ENCODE data around the gene MTX2. TPM values are rescaled to one million over a fixed set of nuclear protein-coding genes. Genes with fewer than 3 reads are reported as not detected.

The MTX2 gene
- total and polyA plus RNA-seq, 4 donors, result 18.0 to 31.3 (median 22.5) TPM

GRCh38 chr2:176247859-176248258 lies 21.4 kb upstream of the MTX2 start:
- DNase-seq (no peak), ATAC-seq (ENCODE audit: low FRiP score) (no peak)
- intact Hi-C loops (cut with DNase I), result no loop called here
- H3K4me1 ChIP-seq (ENCODE audit: control insufficient read depth in 1 of 2, insufficient read depth in 2 of 2, low read length in 2 of 2), result no peaks in the 10 kb centered on the region
- H3K27me3 ChIP-seq (ENCODE audit: control insufficient read depth in 1 of 2, insufficient read depth in 2 of 2, low read length in 1 of 2), result no peaks in the 10 kb centered on the region
- no peaks in the 10 kb centered on the region for H3K36me3 ChIP-seq (ENCODE audit: control insufficient read depth in 1 of 2, insufficient read depth in 2 of 2, low read length in 1 of 2)
- no peak overlapping the region for H3K4me3 ChIP-seq (ENCODE audit: low read length in 2 of 2)
- WGBS, 2 donors, result 69 to 74% methylated on average over 4 of the region's 4 CpGs
- no peak overlapping the region for H3K27ac ChIP-seq (ENCODE audit: low read depth in 1 of 2, low read length in 2 of 2)
- H3K9me3 ChIP-seq (ENCODE audit: control insufficient read depth, low read length), result no peaks in the 10 kb centered on the region

GRCh38 chr2:176251928-176252327 lies 17.3 kb upstream of the MTX2 start:
- Histone ChIP-seq H3K9me3 (ENCODE audit: control insufficient read depth, low read length) (peaks cover 1% of the 10 kb centered on the region), H3K4me1 (ENCODE audit: control insufficient read depth in 1 of 2, insufficient read depth in 2 of 2, low read length in 2 of 2) (no peaks in the 10 kb centered on the region), H3K4me3 (ENCODE audit: low read length in 2 of 2) (no peak overlapping the region), H3K36me3 (ENCODE audit: control insufficient read depth in 1 of 2, insufficient read depth in 2 of 2, low read length in 1 of 2) (no peaks in the 10 kb centered on the region), H3K27ac (ENCODE audit: low read depth in 1 of 2, low read length in 2 of 2) (no peak overlapping the region), H3K27me3 (ENCODE audit: control insufficient read depth in 1 of 2, insufficient read depth in 2 of 2, low read length in 1 of 2) (peaks cover 0 to 1% of the 10 kb centered on the region in 2 donors)
- WGBS, 2 donors, result 69 to 75% methylated on average over 1 of the region's 1 CpG
- DNase-seq (no peak), ATAC-seq (ENCODE audit: low FRiP score) (no peak)
- intact Hi-C loops (cut with DNase I), result no loop called here

GRCh38 chr2:176260689-176261088 lies 8.6 kb upstream of the MTX2 start:
- no peaks in the 10 kb centered on the region for H3K9me3 ChIP-seq (ENCODE audit: control insufficient read depth, low read length)
- H3K27ac ChIP-seq (ENCODE audit: low read depth in 1 of 2, low read length in 2 of 2), result no peak overlapping the region
- intact Hi-C loops (cut with DNase I), result loop anchor here in 1 of 2 donors (10.0 kb wide), 2 partner anchors 116 to 294 kb away; no protein-coding TSS in a partner anchor
- no peak overlapping the region for H3K4me3 ChIP-seq (ENCODE audit: low read length in 2 of 2)
- peaks cover 0 to 2% of the 10 kb centered on the region in 2 donors for H3K27me3 ChIP-seq (ENCODE audit: control insufficient read depth in 1 of 2, insufficient read depth in 2 of 2, low read length in 1 of 2)
- ATAC-seq (ENCODE audit: low FRiP score) (no peak), DNase-seq (no peak)
- 90 to 96% methylated on average over 1 of the region's 1 CpG for WGBS, 2 donors
- H3K36me3 ChIP-seq (ENCODE audit: control insufficient read depth in 1 of 2, insufficient read depth in 2 of 2, low read length in 1 of 2), result no peaks in the 10 kb centered on the region
- H3K4me1 ChIP-seq (ENCODE audit: control insufficient read depth in 1 of 2, insufficient read depth in 2 of 2, low read length in 2 of 2), result no peaks in the 10 kb centered on the region

- Histone ChIP-seq H3K27me3 (ENCODE audit: control insufficient read depth in 1 of 2, insufficient read depth in 2 of 2, low read length in 1 of 2) (peaks cover 0 to 2% of the 10 kb centered on the region in 2 donors), H3K4me1 (ENCODE audit: control insufficient read depth in 1 of 2, insufficient read depth in 2 of 2, low read length in 2 of 2) (no peaks in the 10 kb centered on the region), H3K27ac (ENCODE audit: low read depth in 1 of 2, low read length in 2 of 2) (no peak overlapping the region), H3K36me3 (ENCODE audit: control insufficient read depth in 1 of 2, insufficient read depth in 2 of 2, low read length in 1 of 2) (no peaks in the 10 kb centered on the region), H3K9me3 (ENCODE audit: control insufficient read depth, low read length) (no peaks in the 10 kb centered on the region), H3K4me3 (ENCODE audit: low read length in 2 of 2) (no peak overlapping the region)
- intact Hi-C loops (cut with DNase I), result loop anchor here in 1 of 2 donors (10.0 kb wide), 2 partner anchors 116 to 294 kb away; no protein-coding TSS in a partner anchor
- DNase-seq, result no peak
- ATAC-seq (ENCODE audit: low FRiP score), result no peak
Observed at GRCh38 chr2:176261136-176261535, 8.1 kb upstream of the MTX2 start.

GRCh38 chr2:176268976-176269318 lies 295 bp upstream of the MTX2 start:
- no peak overlapping the region for H3K27ac ChIP-seq (ENCODE audit: low read depth in 1 of 2, low read length in 2 of 2)
- H3K4me3 ChIP-seq (ENCODE audit: low read length in 2 of 2), result peak overlapping the region; percentile 38 to 88
- ATAC-seq (ENCODE audit: low FRiP score) (no peak), DNase-seq (no peak)
- H3K27me3 ChIP-seq (ENCODE audit: control insufficient read depth in 1 of 2, insufficient read depth in 2 of 2, low read length in 1 of 2), result peaks cover 0 to 2% of the 10 kb centered on the region in 2 donors
- H3K9me3 ChIP-seq (ENCODE audit: control insufficient read depth, low read length), result no peaks in the 10 kb centered on the region
- no peaks in the 10 kb centered on the region for H3K36me3 ChIP-seq (ENCODE audit: control insufficient read depth in 1 of 2, insufficient read depth in 2 of 2, low read length in 1 of 2)
- intact Hi-C loops (cut with DNase I), result loop anchor here in 1 of 2 donors (5.0 to 10.0 kb wide), 3 partner anchors 124 to 286 kb away; no protein-coding TSS in a partner anchor
- WGBS, 2 donors, result 17 to 20% methylated on average over 10 of the region's 10 CpGs
- H3K4me1 ChIP-seq (ENCODE audit: control insufficient read depth in 1 of 2, insufficient read depth in 2 of 2, low read length in 2 of 2), result peaks cover 0 to 2% of the 10 kb centered on the region in 2 donors

- WGBS, 2 donors, result 53% methylated on average over 18 of the region's 18 CpGs
- H3K4me1 ChIP-seq (ENCODE audit: control insufficient read depth in 1 of 2, insufficient read depth in 2 of 2, low read length in 2 of 2), result peaks cover 0 to 2% of the 10 kb centered on the region in 2 donors
- no peaks in the 10 kb centered on the region for H3K27me3 ChIP-seq (ENCODE audit: control insufficient read depth in 1 of 2, insufficient read depth in 2 of 2, low read length in 1 of 2)
- no peak overlapping the region for H3K27ac ChIP-seq (ENCODE audit: low read depth in 1 of 2, low read length in 2 of 2)
- no peaks in the 10 kb centered on the region for H3K36me3 ChIP-seq (ENCODE audit: control insufficient read depth in 1 of 2, insufficient read depth in 2 of 2, low read length in 1 of 2)
- H3K9me3 ChIP-seq (ENCODE audit: control insufficient read depth, low read length), result no peaks in the 10 kb centered on the region
- DNase-seq (no peak), ATAC-seq (ENCODE audit: low FRiP score) (no peak)
- intact Hi-C loops (cut with DNase I), result loop anchor here in 1 of 2 donors (10.0 kb wide), 2 partner anchors 185 to 275 kb away; no protein-coding TSS in a partner anchor
- peak overlapping the region; percentile 44 to 88 for H3K4me3 ChIP-seq (ENCODE audit: low read length in 2 of 2)
Observed at GRCh38 chr2:176270100-176270750, 983 bp downstream of the MTX2 start.

GRCh38 chr2:176272870-176273459 lies 3.7 kb downstream of the MTX2 start:
- no peaks in the 10 kb centered on the region for H3K27me3 ChIP-seq (ENCODE audit: control insufficient read depth in 1 of 2, insufficient read depth in 2 of 2, low read length in 1 of 2)
- no peaks in the 10 kb centered on the region for H3K9me3 ChIP-seq (ENCODE audit: control insufficient read depth, low read length)
- DNase-seq, result no peak
- intact Hi-C loops (cut with DNase I), result loop anchor here in 1 of 2 donors (10.0 kb wide), 2 partner anchors 182 to 272 kb away; no protein-coding TSS in a partner anchor
- H3K4me3 ChIP-seq (ENCODE audit: low read length in 2 of 2), result no peak overlapping the region
- ATAC-seq (ENCODE audit: low FRiP score), result no peak
- no peaks in the 10 kb centered on the region for H3K36me3 ChIP-seq (ENCODE audit: control insufficient read depth in 1 of 2, insufficient read depth in 2 of 2, low read length in 1 of 2)
- peaks cover 0 to 2% of the 10 kb centered on the region in 2 donors for H3K4me1 ChIP-seq (ENCODE audit: control insufficient read depth in 1 of 2, insufficient read depth in 2 of 2, low read length in 2 of 2)
- 87 to 92% methylated on average over 4 of the region's 4 CpGs for WGBS, 2 donors
- H3K27ac ChIP-seq (ENCODE audit: low read depth in 1 of 2, low read length in 2 of 2), result no peak overlapping the region

- ATAC-seq (ENCODE audit: low FRiP score), result no peak
- H3K27me3 ChIP-seq (ENCODE audit: control insufficient read depth in 1 of 2, insufficient read depth in 2 of 2, low read length in 1 of 2), result no peaks in the 10 kb centered on the region
- no peak overlapping the region for H3K4me3 ChIP-seq (ENCODE audit: low read length in 2 of 2)
- intact Hi-C loops (cut with DNase I), result loop anchor here in 1 of 2 donors (10.0 kb wide), 2 partner anchors 176 to 266 kb away; no protein-coding TSS in a partner anchor
- H3K36me3 ChIP-seq (ENCODE audit: control insufficient read depth in 1 of 2, insufficient read depth in 2 of 2, low read length in 1 of 2), result no peaks in the 10 kb centered on the region
- H3K9me3 ChIP-seq (ENCODE audit: control insufficient read depth, low read length), result no peaks in the 10 kb centered on the region
- no peak overlapping the region for H3K27ac ChIP-seq (ENCODE audit: low read depth in 1 of 2, low read length in 2 of 2)
- H3K4me1 ChIP-seq (ENCODE audit: control insufficient read depth in 1 of 2, insufficient read depth in 2 of 2, low read length in 2 of 2), result no peaks in the 10 kb centered on the region
- DNase-seq, result no peak
- WGBS, 2 donors, result 96 to 98% methylated on average over 1 of the region's 1 CpG
Observed at GRCh38 chr2:176278927-176279326, 9.7 kb downstream of the MTX2 start.

- intact Hi-C loops (cut with DNase I), result no loop called here
- Histone ChIP-seq H3K4me3 (ENCODE audit: low read length in 2 of 2) (no peak overlapping the region), H3K4me1 (ENCODE audit: control insufficient read depth in 1 of 2, insufficient read depth in 2 of 2, low read length in 2 of 2) (no peaks in the 10 kb centered on the region), H3K9me3 (ENCODE audit: control insufficient read depth, low read length) (no peaks in the 10 kb centered on the region), H3K36me3 (ENCODE audit: control insufficient read depth in 1 of 2, insufficient read depth in 2 of 2, low read length in 1 of 2) (no peaks in the 10 kb centered on the region), H3K27ac (ENCODE audit: low read depth in 1 of 2, low read length in 2 of 2) (no peak overlapping the region), H3K27me3 (ENCODE audit: control insufficient read depth in 1 of 2, insufficient read depth in 2 of 2, low read length in 1 of 2) (no peaks in the 10 kb centered on the region)
- DNase-seq (no peak), ATAC-seq (ENCODE audit: low FRiP score) (no peak)
- 94 to 95% methylated on average over 3 of the region's 3 CpGs for WGBS, 2 donors
Observed at GRCh38 chr2:176280156-176280555, 10.9 kb downstream of the MTX2 start.
